Right cardiac atrium (tissue), 5 donors: ENCODE results near the gene HYLS1. TPM values are rescaled to one million over a fixed set of nuclear protein-coding genes. Genes with fewer than 3 reads are reported as not detected.

Experiments
- ATAC-seq, 2 donors: fragments of 200-7000 bp; cut with Tn5 transposase; one replicate each; pipeline versions ENCODE4 v1.8.0 to v1.9.1; 2020; ENCODE audit warnings: moderate library complexity in 2 of 2, mild to moderate bottlenecking in 1 of 2
- DNase-seq, 3 donors: peaks; one replicate each; pipeline ENCODE4 v3.0.0-alpha.2; 2020
- H3K27ac ChIP-seq: one replicate; pipeline ENCODE4 v1.5.1; 2013; ENCODE audit warnings: mild to moderate bottlenecking, low read length, control low read depth, moderate library complexity
- H3K27me3 ChIP-seq: one replicate; pipeline ENCODE4 v1.6.1; 2013; ENCODE audit not compliant: control insufficient read depth, insufficient read depth
- H3K4me1 ChIP-seq: one replicate; pipeline ENCODE4 v1.6.1; 2013; ENCODE audit warnings: low read length; ENCODE audit not compliant: control insufficient read depth, insufficient read depth
- H3K4me3 ChIP-seq: one replicate; pipeline ENCODE4 v1.5.1; 2013; ENCODE audit warnings: low read length, control low read depth
- H3K9me3 ChIP-seq: one replicate; pipeline ENCODE4 v1.6.1; 2013; ENCODE audit warnings: low read length; ENCODE audit not compliant: control insufficient read depth
- WGBS: extraction: QIAGEN DNeasy Blood & Tissue Kit; methylation state at CpG from one replicate; pipeline ENCODE4 v1.1.7; 2013; 5-methylcytosine and 5-hydroxymethylcytosine counted together
- intact Hi-C, 4 donors: fragments of 100-400 bp; cut with DNase I; formaldehyde crosslinking; loops; one replicate each; pipeline versions ENCODE4 v1.11.0 to v1.14.0; 2022 to 2023
- polyA plus RNA-seq: library from polyadenylated mRNA; stranded (reverse); fragments of 200-250 nt; gene quantifications from one replicate; pipeline ENCODE4 v1.2.3, GENCODE V29; 2013
- total RNA-seq, 4 donors: library from RNA; stranded (reverse); fragmentation: NEBNext Ultra II Directional; extraction: Animal tissue kit (Norgen Biotek cat#: 25700); gene quantifications; one replicate each; pipeline ENCODE4 v1.2.1, GENCODE V29; 2021
- donor health status: healthy with polysubstance abuse.
- donor health status: DM: no; HTN: yes; CAD: no.
- donor health status: DM: no; HTN: no; CAD: no.
- donor health status: DM: no; HTN: yes; CAD: no; lungs with severe emphysema.
- donor health status: DM: yes; HTN: yes; CAD: no.

The HYLS1 gene
- total and polyA plus RNA-seq, 5 donors, result 4.3 to 7.2 (median 5.1) TPM

DNA sequence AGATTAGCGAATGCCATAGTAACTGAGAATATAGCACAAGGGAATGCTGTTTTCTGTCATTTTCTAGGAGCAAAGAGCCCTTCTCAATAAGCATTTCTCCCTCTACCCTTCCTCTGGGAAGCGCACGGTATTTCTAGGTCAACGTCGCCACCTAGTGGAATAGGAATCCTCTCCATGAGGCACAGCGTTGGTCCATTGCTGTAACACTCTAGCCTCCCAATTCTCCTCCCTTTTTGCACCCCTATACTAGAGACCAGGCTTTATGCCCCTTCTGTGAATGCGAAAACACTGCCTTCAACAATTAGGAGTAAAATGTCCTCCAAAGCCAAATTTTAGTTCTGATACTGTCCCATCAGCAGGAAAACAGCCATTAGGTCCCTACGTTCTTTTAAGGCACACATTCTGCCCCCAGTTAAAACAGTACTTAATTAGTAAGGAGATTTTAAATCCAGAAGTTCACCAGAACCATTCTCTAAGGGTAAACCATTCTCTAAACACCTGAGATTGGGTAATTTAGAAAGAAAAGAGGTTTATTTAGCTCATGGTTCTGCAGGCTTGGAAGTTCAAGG is 12.8 kb upstream of the HYLS1 start:
- H3K4me1 ChIP-seq, result no peaks in the 10 kb centered on the region
- WGBS, result 13% methylated on average over 8 of the region's 8 CpGs
- no peak overlapping the region for H3K27ac ChIP-seq
- no peak overlapping the region for H3K4me3 ChIP-seq
- DNase-seq (peak in 2 of 3 donors; percentile 46 to 62), ATAC-seq (peak; percentile 97 to 99)
- no peaks in the 10 kb centered on the region for H3K9me3 ChIP-seq
- H3K27me3 ChIP-seq, result no peaks in the 10 kb centered on the region
- intact Hi-C loops, result loop anchor here in 3 of 4 donors (5.0 to 10.0 kb wide), 3 partner anchors 230 to 912 kb away; partner anchors contain the start of gene CHEK1 (in 1 of the 3)

DNA sequence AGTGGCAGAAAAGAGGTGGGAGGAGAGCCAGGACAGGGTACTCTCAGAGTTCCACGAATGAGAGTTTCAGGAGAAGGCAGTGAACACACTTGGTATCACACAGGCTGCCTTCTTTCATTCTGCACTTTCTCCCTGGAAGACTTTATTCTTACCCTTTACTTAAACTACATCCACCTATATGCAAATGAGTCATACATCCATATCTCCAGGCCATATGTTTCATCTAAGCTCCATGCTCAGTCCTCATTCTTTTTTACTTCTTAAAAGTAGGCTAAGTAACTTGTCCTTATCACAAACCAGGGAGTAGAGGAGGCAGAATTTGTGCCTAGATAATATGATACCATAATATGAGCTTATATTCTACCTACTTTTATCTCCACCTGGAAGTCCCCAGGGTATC is 6.2 kb upstream of the HYLS1 start:
- H3K4me3 ChIP-seq, result no peak overlapping the region
- intact Hi-C loops, result no loop called here
- DNase-seq, result no peak
- 69% methylated on average over 1 of the region's 1 CpG for WGBS
- no peaks in the 10 kb centered on the region for H3K4me1 ChIP-seq
- no peak for ATAC-seq
- no peaks in the 10 kb centered on the region for H3K9me3 ChIP-seq
- no peaks in the 10 kb centered on the region for H3K27me3 ChIP-seq
- H3K27ac ChIP-seq, result no peak overlapping the region

DNA sequence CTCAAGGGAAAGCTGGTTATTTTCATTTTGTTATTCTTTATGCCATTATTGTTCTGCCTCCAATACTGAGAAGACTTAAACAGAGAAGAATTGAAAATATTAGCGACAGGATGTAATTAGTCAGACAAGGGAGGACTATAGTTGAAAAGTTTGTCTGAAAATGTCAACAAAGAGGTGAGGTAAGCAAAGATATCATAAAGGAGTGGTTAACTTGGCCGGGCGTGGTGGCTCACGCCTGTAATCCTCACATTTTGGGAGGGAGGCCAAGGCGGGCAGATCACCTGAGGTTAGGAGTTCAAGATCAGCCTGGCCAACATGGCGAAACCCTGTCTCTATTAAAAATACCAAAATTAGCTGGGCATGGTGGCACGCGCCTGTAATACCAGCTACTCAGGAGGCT is 4.1 kb upstream of the HYLS1 start:
- WGBS, result 88% methylated on average over 8 of the region's 8 CpGs
- intact Hi-C loops, result no loop called here
- ATAC-seq, result no peak

DNA sequence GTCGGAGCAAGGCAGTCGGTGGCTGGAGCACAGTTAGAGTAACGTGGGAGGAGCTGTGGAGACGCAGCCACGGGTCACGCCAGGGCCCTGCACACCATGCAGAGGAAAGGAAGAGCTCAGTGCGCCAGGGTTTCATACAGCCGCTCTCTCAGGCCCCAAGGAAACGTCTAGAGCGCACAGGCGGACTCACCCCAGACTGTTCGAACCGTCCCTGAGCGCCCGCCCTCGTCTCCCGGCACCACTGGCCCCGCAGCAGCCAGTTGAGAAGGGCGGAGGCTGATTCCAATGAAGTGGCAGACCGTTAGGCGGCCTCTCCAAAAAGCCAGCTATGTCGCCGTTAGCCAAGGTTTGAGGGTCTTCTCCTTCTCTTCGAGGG is 483 bp upstream of the HYLS1 start:
- H3K4me1 ChIP-seq, result no peaks in the 10 kb centered on the region
- DNase-seq (peak; percentile 49 to 81 (median 79)), ATAC-seq (peak; percentile 54 to 64)
- WGBS, result 15% methylated on average over 24 of the region's 24 CpGs
- no peaks in the 10 kb centered on the region for H3K27me3 ChIP-seq
- intact Hi-C loops, result no loop called here
- H3K4me3 ChIP-seq, result peak overlapping the region; percentile 32
- H3K27ac ChIP-seq, result peak overlapping the region; percentile 58
- no peaks in the 10 kb centered on the region for H3K9me3 ChIP-seq

More for the DNA sequence above, 4.1 kb upstream of the HYLS1 start:
- Histone ChIP-seq H3K4me1 (no peaks in the 10 kb centered on the region), H3K27ac (no peak overlapping the region), H3K4me3 (no peak overlapping the region), H3K9me3 (no peaks in the 10 kb centered on the region), H3K27me3 (no peaks in the 10 kb centered on the region)
- no peak for DNase-seq

DNA sequence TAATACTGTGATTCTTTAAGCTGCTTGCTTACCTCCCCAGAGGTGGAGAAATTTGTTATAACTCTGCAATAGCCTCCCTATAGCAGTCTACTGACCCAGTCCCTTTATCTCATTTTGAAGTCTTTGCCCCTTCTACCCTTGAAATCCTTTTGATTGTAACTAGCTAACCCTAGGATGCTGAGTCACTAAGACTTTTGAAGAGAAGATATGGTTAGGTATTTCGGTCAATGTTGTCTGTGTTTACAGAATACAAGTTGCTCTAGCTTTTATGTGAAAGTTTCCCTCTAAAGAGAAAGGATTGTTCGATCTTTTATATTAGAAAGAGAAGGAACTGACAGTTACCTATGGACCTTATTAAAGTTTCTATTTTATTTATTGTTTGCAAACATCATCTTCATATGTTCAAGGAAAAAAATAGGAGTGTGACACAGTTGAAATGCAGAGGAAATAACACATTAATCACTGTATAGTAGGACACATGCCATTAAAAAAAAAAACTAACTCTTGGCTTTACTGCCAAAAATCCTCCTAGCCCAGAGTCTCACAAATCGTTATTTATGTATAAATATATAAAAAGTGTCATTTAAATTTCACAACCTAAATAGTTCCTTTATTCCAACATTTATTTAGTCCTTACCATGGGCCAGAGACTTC is 3.1 kb downstream of the HYLS1 start:
- intact Hi-C loops, result no loop called here
- Histone ChIP-seq H3K4me3 (no peak overlapping the region), H3K9me3 (no peaks in the 10 kb centered on the region), H3K27me3 (no peaks in the 10 kb centered on the region), H3K4me1 (no peaks in the 10 kb centered on the region), H3K27ac (no peak overlapping the region)
- ATAC-seq (no peak), DNase-seq (no peak)
- WGBS, result 67% methylated on average over 3 of the region's 3 CpGs

DNA sequence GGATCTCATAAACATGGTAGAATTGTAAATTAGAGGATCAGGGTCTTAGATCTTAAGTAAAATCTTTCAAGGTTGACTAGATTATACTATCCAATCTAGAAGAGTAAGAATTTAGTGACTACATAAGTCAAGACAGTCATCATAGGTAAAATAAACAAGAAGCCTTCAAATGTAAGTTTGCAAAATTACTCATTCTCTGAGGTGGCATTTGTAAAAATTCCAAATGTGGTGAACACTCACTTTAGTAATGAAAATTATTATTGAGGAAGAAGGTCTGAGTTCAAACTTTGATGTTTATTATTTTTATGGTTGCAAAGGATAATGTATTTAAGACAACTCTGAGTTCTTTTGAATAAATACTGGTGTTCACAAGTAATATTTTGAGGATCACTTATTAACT is 4.6 kb downstream of the HYLS1 start:
- DNase-seq, result no peak
- intact Hi-C loops, result no loop called here

DNA sequence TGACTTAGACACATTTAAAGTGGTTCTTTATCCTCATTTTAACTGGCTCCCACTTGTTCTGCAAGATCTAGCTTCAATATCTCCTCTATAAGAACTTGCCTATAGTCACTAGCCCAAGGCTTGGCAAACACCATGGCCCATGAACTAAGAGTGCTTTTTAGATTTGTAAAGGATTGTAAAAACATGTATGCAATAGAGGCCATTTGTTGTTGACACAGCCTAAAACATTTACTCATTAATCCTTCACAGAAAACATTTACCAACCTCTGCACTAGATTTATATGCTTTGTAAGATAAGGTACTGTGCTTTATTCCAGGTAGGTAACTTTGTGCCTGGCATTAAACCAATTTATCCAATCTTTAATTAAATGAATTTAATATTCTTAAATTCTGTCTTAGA is 5.5 kb downstream of the HYLS1 start:
- Histone ChIP-seq H3K4me3 (no peak overlapping the region), H3K9me3 (no peaks in the 10 kb centered on the region), H3K27me3 (no peaks in the 10 kb centered on the region), H3K4me1 (no peaks in the 10 kb centered on the region), H3K27ac (no peak overlapping the region)
- intact Hi-C loops, result no loop called here
- no peak for DNase-seq
- no peak for ATAC-seq

More for the DNA sequence above, 4.6 kb downstream of the HYLS1 start:
- Histone ChIP-seq H3K27ac (no peak overlapping the region), H3K27me3 (no peaks in the 10 kb centered on the region), H3K4me3 (no peak overlapping the region), H3K4me1 (no peaks in the 10 kb centered on the region), H3K9me3 (no peaks in the 10 kb centered on the region)
- ATAC-seq, result no peak

DNA sequence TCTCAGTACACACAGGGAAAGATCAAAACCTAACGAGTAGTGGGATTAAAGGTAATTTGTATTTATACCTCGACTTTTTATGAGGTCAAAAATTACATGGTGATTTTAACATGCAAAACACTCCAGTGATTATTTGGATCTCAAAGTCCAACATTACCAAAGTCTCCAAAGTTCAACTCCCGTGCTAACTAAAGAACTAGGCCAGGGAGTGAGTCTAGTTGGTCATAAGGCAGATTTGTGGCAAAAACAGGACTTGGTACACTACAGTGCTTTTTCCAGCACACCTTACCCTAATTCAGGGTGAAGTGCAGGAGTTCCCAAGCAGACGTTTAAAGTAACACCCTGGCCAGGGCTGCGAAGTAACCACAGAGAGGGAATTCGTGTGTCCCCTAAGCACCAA is 14.4 kb downstream of the HYLS1 start:
- Histone ChIP-seq H3K4me1 (peaks cover 2% of the 10 kb centered on the region), H3K27ac (no peak overlapping the region), H3K27me3 (no peaks in the 10 kb centered on the region), H3K9me3 (no peaks in the 10 kb centered on the region), H3K4me3 (no peak overlapping the region)
- ATAC-seq (no peak), DNase-seq (no peak)
- WGBS, result 86% methylated on average over 6 of the region's 6 CpGs
- intact Hi-C loops, result no loop called here

DNA sequence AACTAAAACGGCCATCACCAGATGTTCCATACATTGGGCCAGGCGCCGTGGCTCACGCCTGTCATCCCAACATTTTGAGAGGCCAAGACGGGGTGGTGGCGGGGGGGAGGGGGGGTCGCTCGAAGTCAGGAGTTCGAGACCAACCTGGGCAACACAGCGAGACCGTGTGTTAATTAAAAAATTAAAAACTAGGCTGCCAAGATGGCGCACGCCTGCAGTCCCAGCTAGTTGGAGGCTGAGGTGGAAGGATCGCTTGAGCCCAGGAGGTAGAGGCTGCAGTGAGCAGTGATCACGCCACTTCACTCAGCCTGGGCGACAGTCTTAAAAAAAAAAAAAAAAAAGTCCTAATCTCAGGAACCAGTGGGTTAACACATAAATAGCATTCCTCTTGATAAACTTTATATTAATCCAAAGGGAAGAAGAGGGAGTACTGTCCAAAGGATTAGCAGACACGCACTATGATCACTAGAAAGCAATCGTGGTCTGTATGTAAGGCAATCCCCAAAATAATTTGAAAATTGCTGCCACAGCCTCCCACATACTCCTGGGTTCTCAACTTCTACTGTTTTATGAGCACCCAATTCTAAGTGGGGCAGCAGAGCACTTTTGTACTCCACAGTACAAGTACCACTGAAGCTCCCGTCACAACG is 14.9 kb downstream of the HYLS1 start:
- Histone ChIP-seq H3K4me3 (peak overlapping the region; percentile 89), H3K4me1 (peaks cover 2% of the 10 kb centered on the region), H3K27ac (peak overlapping the region; percentile 72), H3K27me3 (no peaks in the 10 kb centered on the region), H3K9me3 (no peaks in the 10 kb centered on the region)
- peak in 1 of 2 donors; percentile 35 for ATAC-seq
- DNase-seq, result no peak
- WGBS, result 53% methylated on average over 20 of the region's 20 CpGs
- intact Hi-C loops, result no loop called here

DNA sequence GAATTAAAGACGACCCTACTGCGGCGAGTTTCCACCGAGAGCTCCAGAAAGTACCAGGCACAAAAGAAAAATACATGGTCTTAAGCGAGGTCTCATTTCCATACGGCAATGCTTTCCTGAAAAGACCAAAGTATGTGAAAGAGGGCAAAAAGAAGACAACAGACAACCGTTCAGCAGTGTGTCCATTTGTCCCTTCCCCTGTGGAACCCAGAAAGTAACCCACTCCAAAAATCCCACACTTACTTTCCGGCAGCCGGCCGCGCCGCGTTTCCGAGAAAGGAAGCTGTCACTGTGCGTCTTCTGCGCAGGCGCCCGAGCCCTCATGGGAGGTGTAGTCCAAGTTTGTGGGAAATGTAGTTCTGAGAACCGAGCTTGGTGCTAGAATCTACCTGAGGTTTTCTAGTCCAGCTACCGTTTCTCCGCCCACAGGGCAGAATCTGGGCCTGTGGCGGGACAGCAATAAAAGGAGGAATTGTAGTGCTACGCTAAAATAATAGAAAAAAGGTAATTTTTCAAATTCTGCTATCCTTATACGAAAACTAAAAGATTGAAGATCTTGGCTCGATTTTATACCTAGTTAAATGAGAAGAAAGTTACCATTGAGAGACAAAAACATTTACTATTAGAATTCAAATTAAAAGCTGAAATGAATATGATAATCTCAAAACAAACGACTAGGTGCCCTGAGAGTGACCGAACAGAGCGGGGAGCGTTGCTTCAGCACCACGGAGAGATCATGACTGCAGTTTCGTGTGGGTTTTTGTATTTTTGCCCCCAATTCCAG is 15.7 kb downstream of the HYLS1 start, which contains the start of gene PUS3:
Gene PUS3 (minus strand): TSS at position 280 of the 784 bp plus-strand sequence. CDS start 6,922 bp downstream, outside the sequence.
- peaks cover 2% of the 10 kb centered on the region for H3K4me1 ChIP-seq
- H3K27me3 ChIP-seq, result no peaks in the 10 kb centered on the region
- peak within 1 kb of the TSS; percentile 72 for H3K27ac ChIP-seq
- H3K4me3 ChIP-seq, result peak within 1 kb of the TSS; percentile 89
- H3K9me3 ChIP-seq, result no peaks in the 10 kb centered on the region
- peak; percentile 93 to 97 (median 96) for DNase-seq
- intact Hi-C loops, result no loop called here
- 2% methylated on average over 31 of the region's 31 CpGs for WGBS
- peak; percentile 94 to 95 for ATAC-seq
